HG02588 (cell line): ENCODE data around the gene MYO3A.

Experiments
- ATAC-seq: cut with Tn5 transposase; IDR thresholded peaks from one replicate; pipeline ENCODE4 v1.9.1; 2021; ENCODE audit warnings: mild to moderate bottlenecking, moderate library complexity; ENCODE audit not compliant: unreplicated experiment

MYO3A gene

GRCh38 chr10:26213157-26213800 is 279.2 kb downstream of the MYO3A start:
- ATAC-seq = no peak

- no peak for ATAC-seq
Observed at GRCh38 chr10:26214004-26214403, 280.0 kb downstream of the MYO3A start.

- no peak for ATAC-seq
Observed at GRCh38 chr10:26214551-26215395, 280.7 kb downstream of the MYO3A start.

- no peak for ATAC-seq
Observed at GRCh38 chr10:26215396-26215934, 281.4 kb downstream of the MYO3A start.

- ATAC-seq = no peak
Observed at GRCh38 chr10:26215935-26216584, 282.0 kb downstream of the MYO3A start.

- no peak for ATAC-seq
Observed at GRCh38 chr10:26216585-26217395, 282.8 kb downstream of the MYO3A start, which contains the start of gene GAD2. TSS of gene GAD2 (plus strand) at chr10:26216774. CDS start at chr10:26216810, 36 bp downstream.

GRCh38 chr10:26217396-26218086 is 283.5 kb downstream of the MYO3A start:
- ATAC-seq = no peak

GRCh38 chr10:26219676-26220075 is 285.6 kb downstream of the MYO3A start:
- ATAC-seq = no peak

GRCh38 chr10:26220901-26221300 is 286.9 kb downstream of the MYO3A start:
- no peak for ATAC-seq

- no peak for ATAC-seq
Observed at GRCh38 chr10:26221541-26221940, 287.5 kb downstream of the MYO3A start.

GRCh38 chr10:26222563-26222962 is 288.5 kb downstream of the MYO3A start:
- ATAC-seq = no peak

- ATAC-seq = no peak
Observed at GRCh38 chr10:26225322-26225721, 291.3 kb downstream of the MYO3A start.

GRCh38 chr10:26227786-26228185 is 293.8 kb downstream of the MYO3A start:
- no peak for ATAC-seq

- no peak for ATAC-seq
Observed at GRCh38 chr10:26232174-26232573, 298.1 kb downstream of the MYO3A start.

GRCh38 chr10:26235761-26236160 is 301.7 kb downstream of the MYO3A start:
- ATAC-seq = no peak

- no peak for ATAC-seq
Observed at GRCh38 chr10:26238378-26238777, 304.3 kb downstream of the MYO3A start.

- no peak for ATAC-seq
Observed at GRCh38 chr10:26242706-26243350, 308.8 kb downstream of the MYO3A start.

- no peak for ATAC-seq
Observed at GRCh38 chr10:26243351-26243720, 309.3 kb downstream of the MYO3A start.

GRCh38 chr10:26249681-26250080 is 315.7 kb downstream of the MYO3A start:
- no peak for ATAC-seq

GRCh38 chr10:26251925-26252324 is 317.9 kb downstream of the MYO3A start:
- no peak for ATAC-seq
